OCI-LY1 (cell line): ENCODE measurements around the gene METTL9.

Source experiments
- H2AFZ ChIP-seq: fragments of 200-600 bp; sonication (generic), shearing (Covaris generic); 2 replicates; pipeline ENCODE4 v1.6.0; 2014; ENCODE audit warnings: antibody characterized with exemption, mild to moderate bottlenecking, low read length
- H3F3A ChIP-seq: fragments of 200-600 bp; sonication (generic), shearing (Covaris generic); 2 replicates; pipeline ENCODE4 v1.6.0; 2014; ENCODE audit warnings: mild to moderate bottlenecking, antibody characterized with exemption, low read length, moderate library complexity; ENCODE audit not compliant: insufficient read depth
- H3K27ac ChIP-seq: fragments of 200-600 bp; sonication (generic); 2 replicates; pipeline ENCODE4 v1.5.1; 2014; ENCODE audit warnings: low read length, mixed run types, mild to moderate bottlenecking, low read depth; ENCODE audit not compliant: poor library complexity, severe bottlenecking
- H3K27me3 ChIP-seq: fragments of 200-600 bp; sonication (generic); 2 replicates; pipeline ENCODE4 v1.6.0; 2014; ENCODE audit warnings: antibody characterized with exemption, mild to moderate bottlenecking, low read length, moderate library complexity; ENCODE audit not compliant: insufficient read depth
- H3K36me3 ChIP-seq: fragments of 200-600 bp; sonication (generic); 2 replicates; pipeline ENCODE4 v1.6.1; 2014; ENCODE audit warnings: mild to moderate bottlenecking, antibody characterized with exemption, low read length, moderate library complexity, mixed read lengths; ENCODE audit not compliant: insufficient read depth
- H3K4me1 ChIP-seq: fragments of 200-600 bp; sonication (generic); 2 replicates; pipeline ENCODE4 v1.5.1; 2014; ENCODE audit warnings: mild to moderate bottlenecking, low read length, moderate library complexity; ENCODE audit not compliant: insufficient read depth, severe bottlenecking
- H3K4me2 ChIP-seq: fragments of 200-600 bp; sonication (generic), shearing (Covaris generic); 2 replicates; pipeline ENCODE4 v1.6.1; 2014; ENCODE audit warnings: low read length
- H3K4me3 ChIP-seq: fragments of 200-600 bp; sonication (generic); 2 replicates; pipeline ENCODE4 v1.5.1; 2014; ENCODE audit warnings: low read length, low read depth, mild to moderate bottlenecking, mixed read lengths; ENCODE audit not compliant: poor library complexity, severe bottlenecking
- H3K79me2 ChIP-seq: fragments of 200-600 bp; shearing (Covaris generic); 2 replicates; pipeline ENCODE4 v1.6.1; 2016; ENCODE audit warnings: mixed run types, low read length, mixed read lengths; ENCODE audit not compliant: insufficient read depth
- H3K9ac ChIP-seq: fragments of 200-600 bp; sonication (generic), shearing (Covaris generic); 2 replicates; pipeline ENCODE4 v1.6.1; 2014; ENCODE audit warnings: mild to moderate bottlenecking, low read length, mixed read lengths
- H3K9me2 ChIP-seq: fragments of 200-600 bp; sonication (generic), shearing (Covaris generic); 2 replicates; pipeline ENCODE4 v1.6.1; 2014; ENCODE audit warnings: low read depth, mild to moderate bottlenecking, low read length, mixed read lengths
- H3K9me3 ChIP-seq: fragments of 200-600 bp; shearing (Covaris generic); 2 replicates; pipeline ENCODE4 v1.6.1; 2014; ENCODE audit warnings: low read length, mixed read lengths
- H4K20me1 ChIP-seq: fragments of 200-600 bp; sonication (generic), shearing (Covaris generic); 2 replicates; pipeline ENCODE4 v1.6.0; 2016; ENCODE audit warnings: mild to moderate bottlenecking, low read length; ENCODE audit not compliant: insufficient read depth
- CTCF ChIP-seq: fragments of 200-600 bp; sonication (generic), shearing (Covaris generic); IDR thresholded peaks from 2 replicates; pipeline ENCODE4 v1.5.1; 2017; ENCODE audit warnings: mild to moderate bottlenecking, antibody characterized with exemption, low read length, moderate library complexity, mixed read lengths
- EZH2 ChIP-seq: fragments of 200-600 bp; sonication (generic), shearing (Covaris generic); IDR thresholded peaks from 2 replicates; pipeline ENCODE4 v1.8.0; 2017; ENCODE audit warnings: borderline replicate concordance, mixed run types, mild to moderate bottlenecking, antibody characterized with exemption, low read length, moderate library complexity, mixed read lengths

METTL9 gene

DNA sequence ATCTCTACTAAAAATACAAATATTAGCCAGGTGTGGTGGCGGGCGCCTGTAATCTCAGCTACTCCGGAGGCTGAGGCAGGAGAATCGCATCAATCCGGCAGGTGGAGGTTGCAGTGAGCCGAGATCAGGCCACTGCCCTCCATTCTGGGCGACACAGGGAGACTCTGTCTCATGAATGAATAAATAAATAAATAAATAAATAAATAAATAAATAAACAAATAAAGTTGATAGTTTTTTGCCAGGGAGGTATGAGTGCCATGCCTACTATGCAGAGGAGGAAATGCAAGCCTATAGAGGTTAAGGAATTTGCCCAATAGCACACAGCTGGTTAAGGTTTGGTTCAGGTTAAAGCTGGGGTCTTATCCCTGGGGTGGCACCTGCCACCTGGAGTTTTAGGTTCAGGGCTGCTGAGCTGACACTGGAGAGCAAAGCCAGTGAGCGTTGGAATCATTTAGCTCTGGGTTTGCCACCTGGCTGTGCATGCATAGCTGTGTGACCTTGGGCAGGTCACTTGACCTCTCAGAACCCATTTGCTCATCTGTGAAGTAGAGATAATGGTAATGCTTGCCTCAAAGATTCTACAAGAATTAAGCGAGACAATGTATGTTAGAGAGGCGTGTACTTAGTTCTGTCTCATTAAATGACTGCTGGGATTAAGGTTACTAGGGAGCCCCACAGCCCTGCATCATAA lies 65.6 kb downstream of the METTL9 start:
- TF ChIP-seq EZH2 (no peak), CTCF (no peak)
- Histone ChIP-seq H3K79me2 (no peaks in the 10 kb centered on the region), H3K27ac (no peak overlapping the region), H4K20me1 (no peaks in the 10 kb centered on the region), H3K9me3 (no peaks in the 10 kb centered on the region), H3K27me3 (no peaks in the 10 kb centered on the region), H3K4me1 (peaks cover 13% of the 10 kb centered on the region), H3K9me2 (no peaks in the 10 kb centered on the region), H3F3A (no peaks in the 10 kb centered on the region), H3K36me3 (no peaks in the 10 kb centered on the region), H3K4me2 (no peak overlapping the region), H3K9ac (no peak overlapping the region), H2AFZ (no peak overlapping the region), H3K4me3 (no peak overlapping the region)

DNA sequence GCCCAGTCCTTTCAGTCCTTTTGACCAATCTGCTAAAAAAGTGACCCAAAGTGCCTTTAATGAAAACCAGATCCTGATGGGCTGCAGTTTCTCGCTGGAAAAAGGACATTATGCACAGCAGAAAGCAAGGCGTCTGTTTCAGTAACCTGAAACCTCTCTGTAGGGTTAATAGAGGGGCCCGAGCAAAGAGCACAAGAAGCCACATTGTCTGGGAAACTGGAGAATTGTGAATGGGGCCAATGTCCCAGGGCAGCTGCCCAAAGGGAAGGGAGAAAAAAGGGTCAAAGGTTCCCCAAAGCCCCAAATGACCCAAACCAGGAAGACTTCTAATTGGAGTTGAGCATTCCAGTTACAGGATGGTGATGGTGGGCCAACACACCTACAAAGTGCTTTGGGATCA lies 67.4 kb downstream of the METTL9 start:
- Histone ChIP-seq H4K20me1 (no peaks in the 10 kb centered on the region), H3K4me1 (peaks cover 8% of the 10 kb centered on the region), H2AFZ (no peak overlapping the region), H3K36me3 (no peaks in the 10 kb centered on the region), H3K79me2 (no peaks in the 10 kb centered on the region), H3K27me3 (no peaks in the 10 kb centered on the region), H3K4me3 (no peak overlapping the region), H3K27ac (no peak overlapping the region), H3K9ac (no peak overlapping the region), H3K9me3 (no peaks in the 10 kb centered on the region), H3K9me2 (no peaks in the 10 kb centered on the region), H3F3A (no peaks in the 10 kb centered on the region), H3K4me2 (no peak overlapping the region)
- TF ChIP-seq EZH2 (no peak), CTCF (no peak)

- Histone ChIP-seq H2AFZ (no peak overlapping the region), H3K4me1 (peaks cover 8% of the 10 kb centered on the region), H4K20me1 (no peaks in the 10 kb centered on the region), H3F3A (no peaks in the 10 kb centered on the region), H3K4me3 (no peak overlapping the region), H3K9ac (no peak overlapping the region), H3K9me3 (no peaks in the 10 kb centered on the region), H3K27me3 (no peaks in the 10 kb centered on the region), H3K36me3 (no peaks in the 10 kb centered on the region), H3K79me2 (no peaks in the 10 kb centered on the region), H3K4me2 (no peak overlapping the region), H3K9me2 (no peaks in the 10 kb centered on the region), H3K27ac (no peak overlapping the region)
- TF ChIP-seq CTCF (no peak), EZH2 (no peak)
These were observed 68.2 kb downstream of the METTL9 start for GRCh38 chr16:21667575-21667974.
